Central memory CD4-positive, alpha-beta T cell (primary cell): ENCODE data around the gene ZNF622.

Experiments used
- DNase-seq: peaks from one replicate; pipeline ENCODE4 v3.0.0; 2022

The ZNF622 gene

GRCh38 chr5:16430349-16431089 is 35.1 kb downstream of the ZNF622 start:
- no peak for DNase-seq

- DNase-seq, result no peak
Observed at GRCh38 chr5:16428359-16428758, 37.2 kb downstream of the ZNF622 start.

- no peak for DNase-seq
Observed at GRCh38 chr5:16427587-16427986, 38.0 kb downstream of the ZNF622 start.

GRCh38 chr5:16418471-16418922 is 47.1 kb downstream of the ZNF622 start:
- no peak for DNase-seq

- DNase-seq, result no peak
Observed at GRCh38 chr5:16417398-16418074, 48.1 kb downstream of the ZNF622 start.

- DNase-seq, result no peak
Observed at GRCh38 chr5:16414861-16415260, 50.7 kb downstream of the ZNF622 start.

GRCh38 chr5:16413166-16413860 is 52.3 kb downstream of the ZNF622 start:
- DNase-seq, result no peak

GRCh38 chr5:16412556-16412955 is 53.0 kb downstream of the ZNF622 start:
- no peak for DNase-seq

GRCh38 chr5:16411741-16412455 is 53.7 kb downstream of the ZNF622 start:
- DNase-seq, result no peak

- no peak for DNase-seq
Observed at GRCh38 chr5:16411235-16411634, 54.4 kb downstream of the ZNF622 start.

GRCh38 chr5:16410338-16410737 is 55.3 kb downstream of the ZNF622 start:
- DNase-seq, result no peak

GRCh38 chr5:16406630-16407029 is 59.0 kb downstream of the ZNF622 start:
- DNase-seq, result no peak

- no peak for DNase-seq
Observed at GRCh38 chr5:16406023-16406422, 59.6 kb downstream of the ZNF622 start.
